Thyroid gland (tissue), 4 donors: ENCODE results near the gene MVB12B.

Source experiments
- POLR2A ChIP-seq, 2 donors: fragments of 450-650 bp; IDR thresholded peaks; one replicate each; pipeline ENCODE4 v1.6.1; 2017; ENCODE audit warnings: antibody characterized with exemption in 2 of 2, mild to moderate bottlenecking in 2 of 2, moderate library complexity in 1 of 2
- TF ChIP-seq, protein P1 (sequence below), 6 experiments: fragments of 200-600 bp in 3 of 6; fragments of 450-650 bp in 3 of 6; sonication (generic) in 3 of 6; IDR thresholded peaks; one replicate each; pipeline ENCODE4 v1.5.1; 2016 to 2019; ENCODE audit warnings: antibody characterized with exemption in 6 of 6, mild to moderate bottlenecking in 2 of 6, inconsistent platforms in 1 of 6, moderate library complexity in 1 of 6

- TF ChIP-seq, protein P1, sequence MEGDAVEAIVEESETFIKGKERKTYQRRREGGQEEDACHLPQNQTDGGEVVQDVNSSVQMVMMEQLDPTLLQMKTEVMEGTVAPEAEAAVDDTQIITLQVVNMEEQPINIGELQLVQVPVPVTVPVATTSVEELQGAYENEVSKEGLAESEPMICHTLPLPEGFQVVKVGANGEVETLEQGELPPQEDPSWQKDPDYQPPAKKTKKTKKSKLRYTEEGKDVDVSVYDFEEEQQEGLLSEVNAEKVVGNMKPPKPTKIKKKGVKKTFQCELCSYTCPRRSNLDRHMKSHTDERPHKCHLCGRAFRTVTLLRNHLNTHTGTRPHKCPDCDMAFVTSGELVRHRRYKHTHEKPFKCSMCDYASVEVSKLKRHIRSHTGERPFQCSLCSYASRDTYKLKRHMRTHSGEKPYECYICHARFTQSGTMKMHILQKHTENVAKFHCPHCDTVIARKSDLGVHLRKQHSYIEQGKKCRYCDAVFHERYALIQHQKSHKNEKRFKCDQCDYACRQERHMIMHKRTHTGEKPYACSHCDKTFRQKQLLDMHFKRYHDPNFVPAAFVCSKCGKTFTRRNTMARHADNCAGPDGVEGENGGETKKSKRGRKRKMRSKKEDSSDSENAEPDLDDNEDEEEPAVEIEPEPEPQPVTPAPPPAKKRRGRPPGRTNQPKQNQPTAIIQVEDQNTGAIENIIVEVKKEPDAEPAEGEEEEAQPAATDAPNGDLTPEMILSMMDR (IDR thresholded peaks at IDR 0.05), result no peak
- TF ChIP-seq POLR2A (IDR thresholded peaks at IDR 0.05), result no peak
Observed at GRCh38 chr9:126465977-126466376, 139.3 kb downstream of the MVB12B start.
